Calu3 (cell line): ENCODE measurements around the gene RERE. TPM values are rescaled to one million over a fixed set of nuclear protein-coding genes. Genes with fewer than 3 reads are reported as not detected.

Source experiments
- BruUV-seq: library from RNA; stranded (reverse); fragments of 400-500 nt; replicated peaks from 2 replicates; lab custom pipeline; 2021; lab: Mats Ljungman, UMichigan
- CTCF ChIA-PET: fragments of 300-600 bp; sonication (Branson Sonifier 250); formaldehyde crosslinking; loops from one replicate; lab custom pipeline; 2022; ENCODE audit warnings: antibody characterized with exemption; lab: Charles Lee
- DNase-seq: peaks from one replicate; pipeline ENCODE4 v3.0.0; 2022
- H3K27ac Mint-ChIP-seq: one replicate; pipeline ENCODE4 v1.8.0; 2022; ENCODE audit warnings: mixed read lengths; ENCODE audit not compliant: unreplicated experiment
- H3K27me3 Mint-ChIP-seq: one replicate; pipeline ENCODE4 v1.8.0; 2022; ENCODE audit warnings: mixed read lengths; ENCODE audit not compliant: unreplicated experiment
- H3K36me3 Mint-ChIP-seq: one replicate; pipeline ENCODE4 v1.8.0; 2022; ENCODE audit warnings: mild to moderate bottlenecking, moderate library complexity, mixed read lengths; ENCODE audit not compliant: insufficient read depth, unreplicated experiment
- H3K4me1 Mint-ChIP-seq: one replicate; pipeline ENCODE4 v1.8.0; 2022; ENCODE audit warnings: mild to moderate bottlenecking, low read depth, mixed read lengths; ENCODE audit not compliant: unreplicated experiment
- H3K4me3 Mint-ChIP-seq: one replicate; pipeline ENCODE4 v1.8.0; 2022; ENCODE audit warnings: mild to moderate bottlenecking, low read depth, moderate library complexity, mixed read lengths; ENCODE audit not compliant: unreplicated experiment
- H3K9me3 Mint-ChIP-seq: one replicate; pipeline ENCODE4 v1.8.0; 2022; ENCODE audit warnings: low read depth, mixed read lengths; ENCODE audit not compliant: unreplicated experiment
- CTCF ChIP-seq: fragments of 200-600 bp; IDR thresholded peaks from one replicate; pipeline ENCODE4 v1.8.0; 2022; ENCODE audit warnings: antibody characterized with exemption; ENCODE audit not compliant: unreplicated experiment
- intact Hi-C: fragments of 100-400 bp; cut with micrococcal nuclease; formaldehyde crosslinking; loops from one replicate; pipeline ENCODE4 v1.10.0; 2022; ENCODE audit not compliant: unreplicated experiment
- total RNA-seq: library from RNA; stranded (reverse); gene quantifications from 2 replicates; pipeline ENCODE4 v1.2.3, GENCODE V29; 2022

Gene RERE
- total RNA-seq, 1 experiment from 2014 or later: 45.9 TPM

GRCh38 chr1:8679929-8680663, 137.3 kb downstream of the RERE start:
- Mint-ChIP-seq H3K4me1 (peaks cover 21% of the 10 kb centered on the region), H3K27ac (no peak overlapping the region), H3K4me3 (no peak overlapping the region), H3K36me3 (no peaks in the 10 kb centered on the region), H3K27me3 (no peaks in the 10 kb centered on the region), H3K9me3 (no peaks in the 10 kb centered on the region)
- BruUV-seq: no TSS peak
- TF ChIP-seq CTCF: no peak
- CTCF ChIA-PET: no interaction called here
- intact Hi-C loops: no loop called here
- no peak for DNase-seq

GRCh38 chr1:8679395-8679800, 138.0 kb downstream of the RERE start:
- TF ChIP-seq CTCF: no peak
- CTCF ChIA-PET: no interaction called here

GRCh38 chr1:8678673-8679394, 138.6 kb downstream of the RERE start:
- no peaks in the 10 kb centered on the region for H3K27me3 Mint-ChIP-seq
- H3K4me1 Mint-ChIP-seq: peaks cover 23% of the 10 kb centered on the region
- H3K27ac Mint-ChIP-seq: no peak overlapping the region
- CTCF ChIA-PET: no interaction called here
- H3K9me3 Mint-ChIP-seq: no peaks in the 10 kb centered on the region
- no TSS peak for BruUV-seq
- intact Hi-C loops: no loop called here
- no peak overlapping the region for H3K4me3 Mint-ChIP-seq
- TF ChIP-seq CTCF: no peak
- no peak for DNase-seq
- no peaks in the 10 kb centered on the region for H3K36me3 Mint-ChIP-seq

More at GRCh38 chr1:8679395-8679800, 138.0 kb downstream of the RERE start:
- no peak overlapping the region for H3K4me3 Mint-ChIP-seq
- intact Hi-C loops: no loop called here
- no peaks in the 10 kb centered on the region for H3K9me3 Mint-ChIP-seq
- no peaks in the 10 kb centered on the region for H3K27me3 Mint-ChIP-seq
- H3K27ac Mint-ChIP-seq: no peak overlapping the region
- BruUV-seq: no TSS peak
- no peaks in the 10 kb centered on the region for H3K36me3 Mint-ChIP-seq
- no peak for DNase-seq
- peaks cover 21% of the 10 kb centered on the region for H3K4me1 Mint-ChIP-seq

- TF ChIP-seq CTCF: no peak
- CTCF ChIA-PET: interaction anchor here (0.7 kb wide), 2 partner anchors 51 to 1588 kb away, joined by 6 read pairs; no protein-coding TSS in a partner anchor
- BruUV-seq: no TSS peak
- no peak for DNase-seq
- H3K4me3 Mint-ChIP-seq: no peak overlapping the region
- H3K9me3 Mint-ChIP-seq: no peaks in the 10 kb centered on the region
- no peak overlapping the region for H3K27ac Mint-ChIP-seq
- intact Hi-C loops: no loop called here
- no peaks in the 10 kb centered on the region for H3K27me3 Mint-ChIP-seq
- H3K4me1 Mint-ChIP-seq: peaks cover 23% of the 10 kb centered on the region
- H3K36me3 Mint-ChIP-seq: no peaks in the 10 kb centered on the region
These were observed 139.7 kb downstream of the RERE start for GRCh38 chr1:8677782-8678181.
